GM12878 (cell line): Measurements from ENCODE around the gene UIMC1. TPM values are rescaled to one million over a fixed set of nuclear protein-coding genes. Genes with fewer than 3 reads are reported as not detected.
A peak's percentile ranks its signal among the peaks of the same experiment; 100 is the strongest.

Experiments used
- BMI1 ChIP-seq: fragments of 450-650 bp; IDR thresholded peaks from 2 replicates; pipeline ENCODE4 v1.6.1; 2016; ENCODE audit warnings: mild to moderate bottlenecking, moderate library complexity, borderline replicate concordance
- DPF2 ChIP-seq: fragments of 450-650 bp; IDR thresholded peaks from 2 replicates; pipeline ENCODE4 v1.6.1; 2017; ENCODE audit warnings: mild to moderate bottlenecking
- E2F4 ChIP-seq: IDR thresholded peaks from 2 replicates; pipeline ENCODE4 v1.6.1; 2012; ENCODE audit warnings: low read depth, low read length, improper control_type of control experiment
- ESRRA ChIP-seq: IDR thresholded peaks from 2 replicates; pipeline ENCODE4 v1.6.1; 2012; ENCODE audit warnings: mild to moderate bottlenecking, low read length, improper control_type of control experiment
- HDAC2 ChIP-seq: fragments of 200-600 bp; sonication (generic); IDR thresholded peaks from 2 replicates; pipeline ENCODE4 v1.6.1; 2017
- HDGF ChIP-seq: fragments of 450-650 bp; IDR thresholded peaks from 2 replicates; pipeline ENCODE4 v1.6.1; 2016; ENCODE audit warnings: antibody characterized with exemption
- KAT2A ChIP-seq: conservative IDR thresholded peaks from 2 replicates; pipeline ENCODE4 v1.6.1; 2011; ENCODE audit warnings: low read depth, low read length; ENCODE audit not compliant: control insufficient read depth
- KDM1A ChIP-seq: fragments of 200-600 bp; sonication (generic); IDR thresholded peaks from 2 replicates; pipeline ENCODE4 v1.6.1; 2016; ENCODE audit warnings: borderline replicate concordance
- MEF2B ChIP-seq: fragments of 450-650 bp; IDR thresholded peaks from 2 replicates; pipeline ENCODE4 v1.6.1; 2018; ENCODE audit warnings: mild to moderate bottlenecking, moderate library complexity; ENCODE audit not compliant: partially characterized antibody, poor library complexity, severe bottlenecking
- NFYB ChIP-seq: IDR thresholded peaks from 2 replicates; pipeline ENCODE4 v1.6.1; 2011; ENCODE audit warnings: low read depth, mild to moderate bottlenecking, low read length, improper control_type of control experiment, moderate library complexity; ENCODE audit not compliant: insufficient read depth
- NKRF ChIP-seq: fragments of 450-650 bp; conservative IDR thresholded peaks from 2 replicates; pipeline ENCODE4 v1.6.1; 2017; ENCODE audit warnings: mild to moderate bottlenecking, moderate library complexity
- PAX5 ChIP-seq: IDR thresholded peaks from 2 replicates; pipeline ENCODE4 v1.6.1; 2011; ENCODE audit warnings: low read depth, low read length, borderline replicate concordance
- RB1 ChIP-seq: fragments of 450-650 bp; formaldehyde crosslinking; IDR thresholded peaks from 2 replicates; pipeline ENCODE4 v1.6.1; 2017; ENCODE audit warnings: mild to moderate bottlenecking, borderline replicate concordance
- SMAD5 ChIP-seq: IDR thresholded peaks from 2 replicates; pipeline ENCODE4 v1.6.1; 2016; ENCODE audit warnings: antibody characterized with exemption, low read depth
- SRF ChIP-seq, 2 experiments: IDR thresholded peaks; 2 replicates each; pipeline ENCODE4 v1.6.1; 2011; ENCODE audit warnings: low read depth in 2 of 2, low read length in 2 of 2, mild to moderate bottlenecking in 1 of 2, moderate library complexity in 1 of 2
- SUZ12 ChIP-seq: fragments of 200-600 bp; sonication (generic); IDR thresholded peaks from one replicate; pipeline ENCODE4 v1.6.1; 2018; ENCODE audit warnings: antibody characterized with exemption, mild to moderate bottlenecking; ENCODE audit not compliant: unreplicated experiment
- TCF12 ChIP-seq: IDR thresholded peaks from 2 replicates; pipeline ENCODE4 v1.6.1; 2011; ENCODE audit warnings: low read depth, mild to moderate bottlenecking, low read length
- YY1 ChIP-seq: IDR thresholded peaks from 2 replicates; pipeline ENCODE4 v1.6.1; 2011; ENCODE audit warnings: low read depth, mild to moderate bottlenecking, low read length
- ZZZ3 ChIP-seq: IDR thresholded peaks from 2 replicates; pipeline ENCODE4 v1.6.1; 2011; ENCODE audit warnings: low read depth; ENCODE audit not compliant: control insufficient read depth, insufficient read length
- polyA plus RNA-seq, 11 experiments: library from polyadenylated mRNA; depleted of rRNA in 4 of 11; unstranded in 6 of 11; stranded (reverse) in 5 of 11; fragments of >200 nt; fragmentation: Nextera tagmentation in 4 of 11; fragmentation: Illumina TruSeq in 1 of 11; extraction: Ambion mirVana in 4 of 11; extraction: Trizol in 1 of 11; gene quantifications; 1 replicate in 1 of 11; 2 replicates in 10 of 11; pipeline versions ENCODE4 v1.2.1 to v1.2.3, GENCODE V29; 2011 to 2016; ENCODE audit warnings: inconsistent platforms in 2 of 11, missing spikeins in 2 of 11, low read depth in 1 of 11
- total RNA-seq, 4 experiments: library from RNA; depleted of rRNA in 3 of 4; stranded (reverse); fragments of >200 nt in 3 of 4; fragmentation: Illumina TruSeq in 1 of 4; extraction: Trizol in 1 of 4; gene quantifications; 2 replicates each; pipeline versions ENCODE4 v1.2.1 to v1.2.3, GENCODE V29; 2013 to 2021
- TF ChIP-seq, protein P1 (sequence below): IDR thresholded peaks from 2 replicates; pipeline ENCODE4 v1.6.1; 2012; ENCODE audit warnings: mild to moderate bottlenecking, low read depth, low read length
- TF ChIP-seq, protein P2 (sequence below): IDR thresholded peaks from 2 replicates; pipeline ENCODE4 v1.6.1; 2012; ENCODE audit warnings: low read depth, low read length, improper control_type of control experiment
- TF ChIP-seq, protein P3 (sequence below): IDR thresholded peaks from 2 replicates; pipeline ENCODE4 v1.6.1; 2012; ENCODE audit warnings: low read depth, low read length, improper control_type of control experiment

UIMC1 gene
- total and polyA plus RNA-seq, 10 of the 15 experiments (the other 5 are each of a cell fraction or from before 2014, with no cell fraction given): 16.2 to 51.4 (median 32.7) TPM

GRCh38 chr5:177022386-177023302 lies 16.1 kb upstream of the UIMC1 start, which contains the start of gene ZNF346 (continued):
- TF ChIP-seq BMI1 (no peak), KAT2A (no peak), ESRRA (no peak), NKRF (peak; percentile 61; the same call in 1 of the 2 replicates), NFYB (no peak), YY1 (peak; percentile 90), TCF12 (peak; percentile 28; the same call in 1 of the 2 replicates), E2F4 (peak; percentile 65), SMAD5 (peak; percentile 34; the same call in 1 of the 2 replicates), MEF2B (peak; percentile 51), PAX5 (no peak), HDGF (no peak), SRF (IDR thresholded peaks at IDR 0.05; ENCODE audit: low read depth in 2 of 2, low read length in 2 of 2) (no peak), DPF2 (peak; percentile 63), ZZZ3 (no peak), KDM1A (no peak), RB1 (no peak), SUZ12 (no peak), HDAC2 (no peak)
- TF ChIP-seq, protein P1, sequence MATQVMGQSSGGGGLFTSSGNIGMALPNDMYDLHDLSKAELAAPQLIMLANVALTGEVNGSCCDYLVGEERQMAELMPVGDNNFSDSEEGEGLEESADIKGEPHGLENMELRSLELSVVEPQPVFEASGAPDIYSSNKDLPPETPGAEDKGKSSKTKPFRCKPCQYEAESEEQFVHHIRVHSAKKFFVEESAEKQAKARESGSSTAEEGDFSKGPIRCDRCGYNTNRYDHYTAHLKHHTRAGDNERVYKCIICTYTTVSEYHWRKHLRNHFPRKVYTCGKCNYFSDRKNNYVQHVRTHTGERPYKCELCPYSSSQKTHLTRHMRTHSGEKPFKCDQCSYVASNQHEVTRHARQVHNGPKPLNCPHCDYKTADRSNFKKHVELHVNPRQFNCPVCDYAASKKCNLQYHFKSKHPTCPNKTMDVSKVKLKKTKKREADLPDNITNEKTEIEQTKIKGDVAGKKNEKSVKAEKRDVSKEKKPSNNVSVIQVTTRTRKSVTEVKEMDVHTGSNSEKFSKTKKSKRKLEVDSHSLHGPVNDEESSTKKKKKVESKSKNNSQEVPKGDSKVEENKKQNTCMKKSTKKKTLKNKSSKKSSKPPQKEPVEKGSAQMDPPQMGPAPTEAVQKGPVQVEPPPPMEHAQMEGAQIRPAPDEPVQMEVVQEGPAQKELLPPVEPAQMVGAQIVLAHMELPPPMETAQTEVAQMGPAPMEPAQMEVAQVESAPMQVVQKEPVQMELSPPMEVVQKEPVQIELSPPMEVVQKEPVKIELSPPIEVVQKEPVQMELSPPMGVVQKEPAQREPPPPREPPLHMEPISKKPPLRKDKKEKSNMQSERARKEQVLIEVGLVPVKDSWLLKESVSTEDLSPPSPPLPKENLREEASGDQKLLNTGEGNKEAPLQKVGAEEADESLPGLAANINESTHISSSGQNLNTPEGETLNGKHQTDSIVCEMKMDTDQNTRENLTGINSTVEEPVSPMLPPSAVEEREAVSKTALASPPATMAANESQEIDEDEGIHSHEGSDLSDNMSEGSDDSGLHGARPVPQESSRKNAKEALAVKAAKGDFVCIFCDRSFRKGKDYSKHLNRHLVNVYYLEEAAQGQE: no peak
- TF ChIP-seq, protein P2, sequence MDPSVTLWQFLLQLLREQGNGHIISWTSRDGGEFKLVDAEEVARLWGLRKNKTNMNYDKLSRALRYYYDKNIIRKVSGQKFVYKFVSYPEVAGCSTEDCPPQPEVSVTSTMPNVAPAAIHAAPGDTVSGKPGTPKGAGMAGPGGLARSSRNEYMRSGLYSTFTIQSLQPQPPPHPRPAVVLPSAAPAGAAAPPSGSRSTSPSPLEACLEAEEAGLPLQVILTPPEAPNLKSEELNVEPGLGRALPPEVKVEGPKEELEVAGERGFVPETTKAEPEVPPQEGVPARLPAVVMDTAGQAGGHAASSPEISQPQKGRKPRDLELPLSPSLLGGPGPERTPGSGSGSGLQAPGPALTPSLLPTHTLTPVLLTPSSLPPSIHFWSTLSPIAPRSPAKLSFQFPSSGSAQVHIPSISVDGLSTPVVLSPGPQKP: no peak
- TF ChIP-seq, protein P3, sequence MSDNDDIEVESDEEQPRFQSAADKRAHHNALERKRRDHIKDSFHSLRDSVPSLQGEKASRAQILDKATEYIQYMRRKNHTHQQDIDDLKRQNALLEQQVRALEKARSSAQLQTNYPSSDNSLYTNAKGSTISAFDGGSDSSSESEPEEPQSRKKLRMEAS: peak; percentile 54; the same call in 1 of the 2 replicates
